AG08396 (cell line): ENCODE results near the gene TWNK.
"Not testable (repeated sequence)": the region's sequence is repeated elsewhere in the genome, so short reads cannot be mapped to it uniquely, and the experiment has no call there.

Source experiments
- DNase-seq: peaks from one replicate; pipeline ENCODE4 v3.0.0; 2012; ENCODE audit warnings: low spot score, mixed read lengths

TWNK gene

GRCh38 chr10:101030496-101031127 is 43.3 kb downstream of the TWNK start:
- DNase-seq = no peak

- DNase-seq = peak; percentile 97
Measured at GRCh38 chr10:101031128-101031795, 43.9 kb downstream of the TWNK start, which contains the start of the genes PDZD7 and SFXN3. Gene PDZD7 (minus strand): TSS chr10:101031129. CDS start chr10:101030219, 910 bp downstream. Gene SFXN3 (plus strand): TSS chr10:101031234. CDS start chr10:101034695, 3,461 bp downstream.

GRCh38 chr10:101031796-101032636 is 44.7 kb downstream of the TWNK start:
- DNase-seq = peak; percentile 77

GRCh38 chr10:101032637-101033224 is 45.4 kb downstream of the TWNK start:
- peak; percentile 84 for DNase-seq

GRCh38 chr10:101033276-101033675 is 45.9 kb downstream of the TWNK start:
- DNase-seq = no peak

- not testable (repeated sequence) for DNase-seq
Measured at GRCh38 chr10:101034404-101034803, 47.1 kb downstream of the TWNK start.

- DNase-seq = no peak
Measured at GRCh38 chr10:101035314-101035713, 48.0 kb downstream of the TWNK start.

GRCh38 chr10:101035916-101036702 is 48.8 kb downstream of the TWNK start:
- DNase-seq = no peak

- DNase-seq = no peak
Measured at GRCh38 chr10:101036726-101037125, 49.4 kb downstream of the TWNK start.

- DNase-seq = no peak
Measured at GRCh38 chr10:101038484-101038883, 51.1 kb downstream of the TWNK start.

GRCh38 chr10:101040061-101040460 is 52.7 kb downstream of the TWNK start:
- DNase-seq = no peak

- DNase-seq = no peak
Measured at GRCh38 chr10:101040851-101041250, 53.5 kb downstream of the TWNK start.

GRCh38 chr10:101041252-101041761 is 54.0 kb downstream of the TWNK start:
- peak; percentile 82 for DNase-seq

- no peak for DNase-seq
Measured at GRCh38 chr10:101042118-101042517, 54.8 kb downstream of the TWNK start.

- peak; percentile 91 for DNase-seq
Measured at GRCh38 chr10:101042667-101043362, 55.5 kb downstream of the TWNK start.

GRCh38 chr10:101043363-101043707 is 56.0 kb downstream of the TWNK start:
- no peak for DNase-seq
